AG10803 (cell line): ENCODE measurements around the gene SCOC.

Source experiments
- DNase-seq: peaks from one replicate; pipeline ENCODE4 v3.0.0; 2010; ENCODE audit warnings: low read depth
- H3K4me3 ChIP-seq: 2 replicates; pipeline ENCODE4 v1.5.1; 2011; ENCODE audit warnings: mild to moderate bottlenecking, low read length, control low read depth
- CTCF ChIP-seq: conservative IDR thresholded peaks from 2 replicates; pipeline ENCODE4 v1.5.1; 2011; ENCODE audit warnings: mild to moderate bottlenecking, low read length, control low read depth, inconsistent platforms

SCOC gene

GRCh38 chr4:140373328-140374129 is at the start of gene SCOC:
TSS of gene SCOC (plus strand) at chr4:140373646. CDS start at chr4:140379171, 5,525 bp downstream.
- TF ChIP-seq CTCF: no peak
- H3K4me3 ChIP-seq: peak within 1 kb of the TSS; percentile 82
- DNase-seq: peak; percentile 99

GRCh38 chr4:140326395-140326993 is 47.0 kb upstream of the SCOC start:
- H3K4me3 ChIP-seq: no peak overlapping the region
- peak; percentile 60 for DNase-seq

GRCh38 chr4:140330311-140330900 is 43.0 kb upstream of the SCOC start:
- DNase-seq: peak; percentile 49
- peak; percentile 61 for TF ChIP-seq CTCF
- no peak overlapping the region for H3K4me3 ChIP-seq

More at GRCh38 chr4:140326395-140326993, 47.0 kb upstream of the SCOC start:
- peak; percentile 87 for TF ChIP-seq CTCF

- no peak for TF ChIP-seq CTCF
- no peak for DNase-seq
- no peak overlapping the region for H3K4me3 ChIP-seq
These were observed 42.2 kb upstream of the SCOC start for GRCh38 chr4:140331245-140331644.

- no peak for DNase-seq
- no peak overlapping the region for H3K4me3 ChIP-seq
- TF ChIP-seq CTCF: no peak
These were observed 41.6 kb upstream of the SCOC start for GRCh38 chr4:140331876-140332275.

- DNase-seq: no peak
- TF ChIP-seq CTCF: no peak
These were observed 40.7 kb upstream of the SCOC start for GRCh38 chr4:140332734-140333133.

More at GRCh38 chr4:140332734-140333133, 40.7 kb upstream of the SCOC start:
- no peak overlapping the region for H3K4me3 ChIP-seq
